ENCODE results near the gene CABLES1.
A peak's percentile ranks its signal among the peaks of the same experiment; 100 is the strongest.

CABLES1 gene

GRCh38 chr18:23243816-23244215 lies 108.5 kb downstream of the CABLES1 start:
- no peak for DNase-seq (ENCODE audit: low spot score)

DNA sequence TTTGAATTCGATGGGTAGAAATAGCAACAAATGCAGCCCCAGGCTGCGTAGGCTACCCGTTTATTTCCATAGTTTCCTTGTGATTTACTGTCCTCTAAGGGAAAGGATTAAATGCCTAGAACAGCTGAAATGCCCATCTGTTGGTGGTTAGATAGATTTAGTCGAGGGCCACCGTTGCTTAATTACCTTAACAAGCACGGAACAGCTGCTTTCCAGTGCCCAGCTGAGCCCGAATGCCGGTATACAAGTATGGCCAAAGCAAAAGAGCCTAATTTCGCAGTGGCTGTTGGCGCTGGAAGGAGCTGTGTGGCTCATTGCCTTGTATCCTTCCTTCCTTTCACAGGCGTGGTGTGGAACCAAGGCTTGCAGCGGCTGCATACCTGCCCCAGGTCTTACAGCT lies 109.1 kb downstream of the CABLES1 start:
- no peak for DNase-seq (ENCODE audit: low spot score)

GRCh38 chr18:23245461-23245860 lies 110.2 kb downstream of the CABLES1 start:
- DNase-seq (ENCODE audit: low spot score): no peak

DNA sequence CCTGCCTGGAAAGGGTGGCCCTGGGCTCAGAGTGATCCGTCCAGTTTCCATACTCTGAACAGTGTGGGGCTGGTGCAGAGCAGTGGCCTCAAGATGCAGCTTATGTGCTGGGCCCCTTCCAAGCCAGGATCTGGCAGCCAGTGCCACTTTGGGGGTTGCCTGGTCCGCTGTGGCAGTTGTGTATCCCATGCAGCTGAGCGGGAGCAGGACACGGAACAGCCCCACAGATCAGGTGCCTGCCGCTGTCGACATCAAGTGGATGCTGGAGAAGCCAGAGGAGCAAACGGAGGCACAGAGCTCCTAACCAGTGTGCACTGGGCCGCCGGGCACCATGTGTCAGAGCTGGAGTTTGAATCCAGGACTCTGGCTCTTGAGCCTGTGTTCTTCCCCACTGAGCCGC lies 112.0 kb downstream of the CABLES1 start:
- no peak for DNase-seq (ENCODE audit: low spot score)

GRCh38 chr18:23247896-23248295 lies 112.6 kb downstream of the CABLES1 start:
- no peak for DNase-seq (ENCODE audit: low spot score)

DNA sequence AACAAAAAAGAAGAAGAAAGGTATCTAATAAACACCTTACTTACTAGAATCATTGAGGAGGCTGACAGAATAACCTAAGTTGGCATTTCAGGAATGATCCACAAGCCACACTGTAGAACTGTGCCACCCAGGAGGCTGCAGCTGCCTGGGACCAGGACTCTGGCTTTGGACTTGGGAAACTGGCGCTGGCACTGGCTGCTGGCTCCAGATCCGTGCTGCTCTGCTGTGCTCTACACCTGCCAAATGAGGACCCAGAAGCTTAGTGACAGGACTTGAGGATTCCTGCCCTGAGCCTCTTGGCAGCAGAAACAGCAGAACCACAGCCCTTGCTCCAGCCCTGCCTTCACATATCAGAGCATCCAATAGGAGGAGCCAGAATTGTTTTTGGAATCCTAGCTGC lies 113.5 kb downstream of the CABLES1 start:
- no peak for DNase-seq (ENCODE audit: low spot score)

GRCh38 chr18:23249348-23249747 lies 114.1 kb downstream of the CABLES1 start:
- DNase-seq (ENCODE audit: low spot score): no peak

- no peak for DNase-seq (ENCODE audit: low spot score)
Measured at GRCh38 chr18:23250893-23251656, 115.8 kb downstream of the CABLES1 start.

- DNase-seq (ENCODE audit: low spot score): no peak
Measured at GRCh38 chr18:23253630-23254029, 118.3 kb downstream of the CABLES1 start.

GRCh38 chr18:23257137-23257536 lies 121.9 kb downstream of the CABLES1 start:
- DNase-seq (ENCODE audit: low spot score): no peak

DNA sequence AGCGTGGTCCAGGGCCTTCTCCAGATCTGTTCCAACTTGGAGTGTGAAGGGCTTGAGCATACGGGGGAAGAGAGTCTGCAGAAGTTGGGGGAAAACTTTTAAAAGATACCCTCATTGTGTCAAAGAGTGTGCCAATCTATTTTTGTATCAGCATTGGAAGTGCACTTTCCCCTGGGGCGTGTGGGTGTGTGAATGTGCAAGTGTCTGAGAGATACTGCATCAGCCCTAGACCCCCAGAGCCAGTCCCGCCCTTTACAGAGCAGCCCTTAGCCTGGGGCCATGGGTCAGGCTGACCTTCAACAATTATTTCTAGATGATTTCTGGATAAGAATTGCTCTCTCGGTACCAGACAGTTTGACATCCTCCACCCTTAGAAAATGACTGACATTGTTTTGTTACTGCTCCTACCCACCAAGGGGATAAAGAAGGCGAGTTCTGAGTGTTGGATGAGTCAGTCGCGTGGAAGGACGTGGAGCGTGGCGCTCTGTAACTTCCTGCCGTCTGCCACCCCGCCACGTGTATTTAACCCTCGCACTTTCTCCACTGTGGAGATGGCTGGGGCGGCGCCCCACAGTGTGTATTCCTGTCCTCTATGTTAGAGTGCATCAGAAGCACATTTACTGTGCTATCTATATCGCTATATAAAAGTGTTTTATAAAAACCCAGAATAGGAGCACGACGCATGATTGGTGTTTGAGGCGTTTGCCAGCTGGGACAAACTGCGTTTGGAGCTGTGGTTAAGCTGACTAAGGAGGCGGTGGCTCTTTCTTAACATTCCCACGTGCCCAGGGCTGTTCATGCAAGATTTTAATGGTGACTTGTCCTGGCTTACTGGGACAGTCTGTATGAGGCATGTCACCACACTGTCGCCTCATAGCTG lies 122.6 kb downstream of the CABLES1 start:
- DNase-seq (ENCODE audit: low spot score): no peak

DNA sequence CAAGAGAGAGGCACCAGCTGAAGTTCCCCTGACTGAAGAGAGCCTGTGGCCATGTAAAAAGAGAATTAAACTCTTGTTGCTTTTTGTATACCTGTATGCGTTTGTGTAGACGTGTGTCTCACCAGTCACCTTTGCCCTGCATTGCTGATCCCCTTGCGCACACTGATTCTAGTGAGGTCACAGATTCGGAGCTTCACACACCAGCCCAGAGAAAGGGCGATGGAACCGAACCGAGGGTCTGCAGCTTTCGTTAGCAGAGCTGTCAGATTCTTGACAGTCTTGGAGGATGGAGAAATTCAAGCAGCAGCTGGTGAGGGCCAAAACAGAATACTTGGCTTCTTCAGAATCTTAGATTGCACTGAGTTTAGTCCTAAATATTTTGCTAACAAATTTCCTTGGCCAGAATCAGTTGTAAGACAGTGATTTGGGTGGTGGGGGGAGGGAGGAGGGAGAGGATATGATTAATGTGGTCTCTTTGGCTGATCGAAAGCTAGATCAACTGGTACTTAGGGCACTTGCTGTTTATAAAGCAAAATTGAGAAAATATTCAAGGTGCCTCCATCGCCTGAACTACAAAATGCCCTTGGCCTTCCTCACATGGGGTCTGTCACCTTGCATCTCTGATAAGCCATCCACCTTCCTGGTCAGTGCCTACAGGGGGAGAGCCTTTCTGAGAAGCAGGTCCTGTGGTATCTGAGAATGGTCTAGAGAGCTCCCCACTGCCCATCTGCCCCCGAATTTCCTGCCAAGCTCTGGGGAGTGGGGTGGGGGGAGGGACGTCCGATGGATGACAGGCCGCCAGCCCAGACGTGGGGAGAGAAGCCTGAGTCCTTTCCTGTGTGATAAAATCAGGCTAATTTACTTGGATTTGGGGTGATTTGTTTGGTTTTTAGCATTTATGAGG lies 123.5 kb downstream of the CABLES1 start:
- DNase-seq (ENCODE audit: low spot score): no peak

DNA sequence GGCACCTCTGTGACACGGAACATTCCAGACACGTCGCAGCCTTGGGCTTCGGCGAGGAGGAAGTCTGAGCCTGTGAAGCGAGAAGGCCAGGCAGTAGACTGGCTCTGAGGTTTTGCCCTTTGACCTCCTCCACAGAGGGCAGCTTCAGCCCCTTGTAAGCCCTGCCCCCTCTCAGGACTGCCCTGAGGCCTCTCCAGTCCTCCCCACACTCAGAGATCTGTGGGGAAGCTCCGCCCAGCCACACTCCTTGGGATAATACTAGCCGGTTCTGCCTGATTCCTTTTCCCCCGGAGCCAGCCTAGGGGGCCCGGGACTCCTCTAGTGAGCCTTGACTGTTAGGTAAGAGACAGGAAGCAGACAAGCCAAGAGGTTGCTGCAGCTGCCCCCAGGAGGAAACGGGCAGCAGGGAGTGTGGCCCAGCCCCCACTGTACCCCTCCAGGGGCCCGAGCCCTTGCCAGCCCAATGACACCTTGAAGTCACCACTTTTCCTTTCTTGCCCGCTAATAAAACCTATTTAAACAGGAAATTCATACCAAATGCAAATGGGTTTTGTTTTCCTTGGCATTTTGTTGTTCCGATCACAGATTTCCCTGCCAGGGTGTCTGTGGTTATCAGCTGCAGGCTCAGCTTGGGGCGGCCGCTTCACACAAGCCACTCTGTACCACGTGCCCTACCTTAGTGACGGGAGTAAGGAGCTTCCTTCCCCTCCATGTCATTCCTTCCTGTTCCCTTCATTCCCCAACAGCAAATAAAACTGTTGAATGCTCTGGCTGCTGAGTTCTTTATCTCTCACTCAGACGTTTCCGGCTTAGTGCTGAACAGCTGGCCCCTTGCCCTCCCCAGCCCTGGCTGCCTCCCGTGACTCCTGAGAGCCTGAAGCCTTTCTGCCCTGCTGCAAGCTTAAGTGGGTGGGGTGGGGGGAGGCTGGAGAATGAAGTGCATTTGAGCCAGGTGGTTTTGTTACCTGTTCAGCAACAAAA lies 124.7 kb downstream of the CABLES1 start:
- peak; percentile 37 for DNase-seq (ENCODE audit: low spot score)

- DNase-seq (ENCODE audit: low spot score): no peak
Measured at GRCh38 chr18:23260926-23261590, 125.8 kb downstream of the CABLES1 start.

DNA sequence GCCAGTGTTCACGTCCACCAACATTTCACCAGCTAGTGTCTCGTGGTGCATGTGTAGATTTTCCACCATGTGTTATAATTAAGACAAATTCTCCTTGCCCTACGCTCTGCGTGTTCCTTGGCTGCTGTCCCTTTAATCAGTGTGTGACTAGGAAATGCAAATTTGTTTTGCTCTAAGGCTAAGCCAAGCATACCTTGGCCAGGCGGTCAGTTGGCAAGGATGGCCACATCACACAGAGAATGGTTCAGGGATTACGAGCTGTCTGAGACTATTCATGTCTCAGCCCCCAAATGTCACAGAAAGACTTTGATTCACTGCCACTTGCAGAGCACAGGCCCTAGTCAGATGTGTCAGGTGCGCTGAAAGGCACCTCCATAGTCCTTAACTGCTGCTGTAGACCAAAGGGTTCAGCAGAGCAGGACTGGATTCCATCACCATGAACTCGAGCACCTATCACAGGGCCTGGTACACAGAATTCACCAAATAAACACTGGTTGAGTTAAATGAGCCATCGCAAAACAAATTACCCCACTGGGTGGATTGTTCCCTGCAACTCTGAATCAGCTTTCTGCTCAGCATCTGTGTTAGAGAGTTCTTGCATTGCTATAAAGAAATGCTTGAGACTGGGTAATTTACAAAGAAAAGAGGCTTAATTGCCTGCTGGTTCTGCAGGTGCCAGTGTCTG lies 128.4 kb downstream of the CABLES1 start:
- DNase-seq (ENCODE audit: low spot score): no peak

DNA sequence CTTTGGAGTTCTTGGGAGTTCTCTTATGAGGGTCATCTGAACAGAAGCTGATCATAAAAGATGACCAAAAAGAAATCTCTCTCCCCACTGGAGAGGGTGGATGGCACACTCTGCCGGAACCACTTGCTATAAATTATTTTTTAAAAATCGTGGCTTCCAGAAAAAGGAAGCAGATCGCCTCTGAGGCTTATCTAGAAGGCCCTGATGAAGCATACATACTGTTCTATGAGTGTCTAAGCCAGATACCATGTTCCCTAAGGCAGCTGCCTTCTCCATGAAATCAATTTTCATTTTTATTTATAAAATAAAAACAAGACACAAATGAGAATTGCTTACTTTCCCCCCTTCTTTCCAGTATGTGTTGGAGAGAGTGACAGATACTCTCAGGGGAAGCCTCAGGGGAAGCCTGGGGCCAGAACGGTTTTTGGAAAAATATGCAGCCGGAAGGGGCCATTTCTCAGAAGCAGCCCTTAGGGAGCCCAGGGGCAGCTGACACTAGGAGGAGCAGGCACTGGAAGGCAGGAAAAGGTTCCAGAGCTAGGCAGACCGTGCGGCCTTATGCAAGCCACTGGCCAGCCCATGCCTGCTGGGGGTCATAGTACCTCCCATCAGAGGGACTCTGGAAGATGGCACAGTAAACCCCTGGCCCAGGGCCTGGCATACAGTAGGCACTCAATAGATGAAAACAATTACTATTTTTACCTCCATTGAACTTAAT lies 130.6 kb downstream of the CABLES1 start:
- no peak for DNase-seq (ENCODE audit: low spot score)

GRCh38 chr18:23266717-23267446 lies 131.6 kb downstream of the CABLES1 start:
- no peak for DNase-seq (ENCODE audit: low spot score)

DNA sequence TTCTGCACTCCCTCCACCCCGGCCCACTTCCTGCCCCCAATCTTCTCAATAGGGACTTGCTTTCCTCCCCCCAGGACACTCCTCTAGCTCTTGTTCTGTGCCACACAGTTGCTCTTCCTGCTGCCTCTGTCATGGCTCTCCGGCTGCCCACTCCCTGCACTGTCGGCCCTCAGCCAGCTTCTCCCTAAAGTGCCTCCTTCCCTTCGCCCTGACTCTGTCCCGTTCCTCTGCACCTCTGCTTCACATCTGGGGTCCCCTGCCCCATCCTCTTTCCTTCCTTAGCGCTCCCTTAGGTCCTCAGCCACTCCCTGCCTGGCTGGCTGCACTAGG lies 132.1 kb downstream of the CABLES1 start:
- no peak for DNase-seq (ENCODE audit: low spot score)

GRCh38 chr18:23268641-23269040 lies 133.4 kb downstream of the CABLES1 start:
- DNase-seq (ENCODE audit: low spot score): no peak

Measured in HuH-7.5 (cell line).